IMR-90 (cell line): ENCODE data around the gene VPS13C. TPM values are rescaled to one million over a fixed set of nuclear protein-coding genes. Genes with fewer than 3 reads are reported as not detected.

Experiments
- ATAC-seq: fragments of 200-7000 bp; cut with Tn5 transposase; 2 replicates; pipeline ENCODE4 v1.9.1; 2020; ENCODE audit warnings: low read depth, mild to moderate bottlenecking, moderate library complexity
- BruUV-seq: library from RNA; stranded (reverse); fragments of 400-500 nt; replicated peaks from 2 replicates; lab custom pipeline; 2021; lab: Mats Ljungman, UMichigan
- CTCF ChIA-PET: fragments of 300-600 bp; formaldehyde crosslinking; extraction: SDS; loops from one replicate; lab custom pipeline; 2021; ENCODE audit warnings: antibody characterized with exemption; lab: Yijun Ruan, JAX
- POLR2A ChIA-PET: fragments of 300-600 bp; sonication (Branson Sonifier 250); formaldehyde crosslinking; loops from one replicate; lab custom pipeline; 2022; ENCODE audit warnings: antibody characterized with exemption; ENCODE audit not compliant: unreplicated experiment; lab: Charles Lee
- DNase-seq: peaks from one replicate; pipeline ENCODE4 v3.0.0; 2013
- H2AFZ ChIP-seq: replicated peaks from 2 replicates; pipeline ENCODE3; 2013; ENCODE audit warnings: low read length, mild to moderate bottlenecking; ENCODE audit not compliant: poor library complexity
- H2AK5ac ChIP-seq: 2 replicates; pipeline ENCODE4 v1.6.1; 2013; ENCODE audit warnings: low read depth, low read length, inconsistent platforms
- H2AK9ac ChIP-seq: replicated peaks from 2 replicates; pipeline ENCODE3; 2013; ENCODE audit warnings: mild to moderate bottlenecking, low read depth, low read length, moderate library complexity; ENCODE audit not compliant: poor library complexity
- H2BK120ac ChIP-seq: 2 replicates; pipeline ENCODE4 v1.6.1; 2013; ENCODE audit warnings: low read depth, low read length, inconsistent platforms
- H2BK15ac ChIP-seq: 3 replicates; pipeline ENCODE4 v1.6.1; 2013; ENCODE audit warnings: low read depth, low read length, inconsistent platforms
- H2BK20ac ChIP-seq: 2 replicates; pipeline ENCODE4 v1.6.1; 2013; ENCODE audit warnings: low read depth, mild to moderate bottlenecking, inconsistent platforms, low read length, moderate library complexity
- H2BK5ac ChIP-seq: 2 replicates; pipeline ENCODE4 v1.6.1; 2013; ENCODE audit warnings: mild to moderate bottlenecking, low read depth, low read length, inconsistent platforms; ENCODE audit not compliant: poor library complexity, severe bottlenecking
- H3K14ac ChIP-seq: replicated peaks from 2 replicates; pipeline ENCODE4 v1.6.1; 2013; ENCODE audit warnings: low read depth, low read length, inconsistent platforms
- H3K18ac ChIP-seq: 2 replicates; pipeline ENCODE4 v1.6.1; 2013; ENCODE audit warnings: low read depth, low read length, control low read depth
- H3K23ac ChIP-seq: 2 replicates; pipeline ENCODE4 v1.6.1; 2013; ENCODE audit warnings: low read depth, low read length, inconsistent platforms
- H3K27ac ChIP-seq: 2 replicates; pipeline ENCODE4 v1.5.1; 2013; ENCODE audit warnings: mild to moderate bottlenecking, control low read depth, low read length; ENCODE audit not compliant: insufficient read depth
- H3K27me3 ChIP-seq: 2 replicates; pipeline ENCODE4 v1.6.1; 2013; ENCODE audit warnings: low read length; ENCODE audit not compliant: control insufficient read depth, insufficient read depth
- H3K36me3 ChIP-seq: 2 replicates; pipeline ENCODE4 v1.6.1; 2013; ENCODE audit warnings: low read length, mixed read lengths; ENCODE audit not compliant: control insufficient read depth, insufficient read depth
- H3K4ac ChIP-seq: 2 replicates; pipeline ENCODE4 v1.6.1; 2013; ENCODE audit warnings: low read depth, low read length, inconsistent platforms
- H3K4me1 ChIP-seq: 2 replicates; pipeline ENCODE4 v1.6.1; 2013; ENCODE audit warnings: low read length, mixed read lengths; ENCODE audit not compliant: control insufficient read depth, insufficient read depth
- H3K4me2 ChIP-seq: 2 replicates; pipeline ENCODE4 v1.6.1; 2013; ENCODE audit warnings: low read depth, mild to moderate bottlenecking, control low read depth, low read length, moderate library complexity
- H3K4me3 ChIP-seq: 2 replicates; pipeline ENCODE4 v1.5.1; 2013; ENCODE audit warnings: low read depth, mild to moderate bottlenecking, control low read depth, low read length, moderate library complexity; ENCODE audit not compliant: insufficient read depth
- H3K56ac ChIP-seq: 2 replicates; pipeline ENCODE4 v1.6.1; 2013; ENCODE audit warnings: low read length, inconsistent platforms; ENCODE audit not compliant: insufficient read depth; ENCODE audit errors: extremely low read depth
- H3K79me1 ChIP-seq, 2 experiments: 2 replicates each; pipeline ENCODE4 v1.6.1; 2013; ENCODE audit warnings: low read length in 2 of 2, inconsistent platforms in 1 of 2, low read depth in 1 of 2
- H3K9ac ChIP-seq: 2 replicates; pipeline ENCODE4 v1.6.1; 2013; ENCODE audit warnings: low read depth, low read length, control low read depth
- H3K9me1 ChIP-seq: 2 replicates; pipeline ENCODE4 v1.6.1; 2013; ENCODE audit warnings: low read length, inconsistent platforms; ENCODE audit not compliant: insufficient read depth
- H3K9me3 ChIP-seq: 2 replicates; pipeline ENCODE4 v1.6.1; 2013; ENCODE audit warnings: low read length; ENCODE audit not compliant: control insufficient read depth, insufficient read depth
- H4K20me1 ChIP-seq: 2 replicates; pipeline ENCODE4 v1.6.1; 2013; ENCODE audit warnings: low read length, inconsistent platforms; ENCODE audit not compliant: insufficient read depth
- H4K5ac ChIP-seq: 2 replicates; pipeline ENCODE4 v1.6.1; 2013; ENCODE audit warnings: mild to moderate bottlenecking, low read depth, low read length, control low read depth
- H4K8ac ChIP-seq, 2 experiments: 2 replicates each; pipeline ENCODE4 v1.6.1; 2013; ENCODE audit warnings: low read depth in 2 of 2, low read length in 2 of 2, control low read depth in 1 of 2, inconsistent platforms in 1 of 2
- H4K91ac ChIP-seq: 2 replicates; pipeline ENCODE4 v1.6.1; 2013; ENCODE audit warnings: low read depth, low read length, inconsistent platforms; ENCODE audit not compliant: insufficient read depth
- BHLHE40 ChIP-seq: fragments of 150-350 bp; IDR thresholded peaks from 2 replicates; pipeline ENCODE4 v1.6.1; 2016; ENCODE audit warnings: mild to moderate bottlenecking, low read depth, low read length
- CEBPB ChIP-seq: IDR thresholded peaks from 2 replicates; pipeline ENCODE4 v1.6.1; 2012; ENCODE audit warnings: low read depth, low read length, improper control_type of control experiment
- CHD1 ChIP-seq: IDR thresholded peaks from 2 replicates; pipeline ENCODE4 v1.6.1; 2012; ENCODE audit warnings: low read depth, low read length, improper control_type of control experiment
- FOS ChIP-seq: fragments of 150-350 bp; IDR thresholded peaks from 2 replicates; pipeline ENCODE4 v1.6.1; 2016; ENCODE audit warnings: low read depth, low read length
- MAFK ChIP-seq: IDR thresholded peaks from 2 replicates; pipeline ENCODE4 v1.6.1; 2012; ENCODE audit warnings: low read depth, low read length, improper control_type of control experiment
- MAZ ChIP-seq: IDR thresholded peaks from 2 replicates; pipeline ENCODE4 v1.6.1; 2012; ENCODE audit warnings: low read depth, mild to moderate bottlenecking, low read length, improper control_type of control experiment, moderate library complexity, borderline replicate concordance
- MXI1 ChIP-seq: IDR thresholded peaks from 2 replicates; pipeline ENCODE4 v1.6.1; 2012; ENCODE audit warnings: low read depth, mild to moderate bottlenecking, low read length, moderate library complexity, borderline replicate concordance
- NFE2L2 ChIP-seq: fragments of 150-350 bp; IDR thresholded peaks from 2 replicates; pipeline ENCODE4 v1.6.1; 2016; ENCODE audit warnings: low read depth, mild to moderate bottlenecking, low read length
- POLR2A ChIP-seq: IDR thresholded peaks from 2 replicates; pipeline ENCODE4 v1.6.1; 2012; ENCODE audit warnings: mild to moderate bottlenecking, low read depth, low read length
- RAD21 ChIP-seq: IDR thresholded peaks from 2 replicates; pipeline ENCODE4 v1.6.1; 2012; ENCODE audit warnings: low read length, improper control_type of control experiment
- RCOR1 ChIP-seq: IDR thresholded peaks from 2 replicates; pipeline ENCODE4 v1.6.1; 2012; ENCODE audit warnings: mild to moderate bottlenecking, low read length, improper control_type of control experiment; ENCODE audit not compliant: insufficient replicate concordance
- RFX5 ChIP-seq: IDR thresholded peaks from 2 replicates; pipeline ENCODE4 v1.8.0; 2012; ENCODE audit warnings: low read depth, mild to moderate bottlenecking, low read length, moderate library complexity
- SMC3 ChIP-seq: fragments of 150-350 bp; IDR thresholded peaks from 2 replicates; pipeline ENCODE4 v1.6.1; 2016; ENCODE audit warnings: low read depth, mild to moderate bottlenecking, antibody characterized with exemption, low read length, moderate library complexity
- WGBS, 2 experiments: methylation state at CpG; one replicate each; pipeline versions ENCODE4 v1.1.5 to v1.1.7; 2013; ENCODE audit warnings: missing lambda C conversion rate in 2 of 2; ENCODE audit not compliant: insufficient read length in 1 of 2; ENCODE audit errors: extremely low coverage in 2 of 2; 5-methylcytosine and 5-hydroxymethylcytosine counted together
- dilution Hi-C: fragments of 300-500 bp; cut with HindIII; formaldehyde crosslinking; loops from one replicate; pipeline ENCODE4 v1.14.3; 2018; ENCODE audit warnings: low sequenced_read_pairs; ENCODE audit not compliant: unreplicated experiment
- in situ Hi-C: fragments of 300-500 bp; cut with MboI; formaldehyde crosslinking; loops from 3 replicates; pipeline ENCODE4 v1.14.3; 2019; ENCODE audit warnings: low sequenced_read_pairs, inconsistent platforms, mixed read lengths
- intact Hi-C: fragments of 100-400 bp; cut with micrococcal nuclease; formaldehyde crosslinking; loops from 2 replicates; pipeline ENCODE4 v1.10.0; 2022
- polyA plus RNA-seq, 3 experiments: library from polyadenylated mRNA; depleted of rRNA; stranded (reverse); fragments of >200 nt; gene quantifications; 2 replicates each; pipeline ENCODE4 v1.2.3, GENCODE V29; 2012; ENCODE audit warnings: low replicate concordance in 1 of 3
- total RNA-seq: library from RNA; depleted of rRNA; stranded (reverse); fragments of >200 nt; gene quantifications from 2 replicates; pipeline ENCODE4 v1.2.3, GENCODE V29; 2012
- TF ChIP-seq, protein P1 (sequence below): conservative IDR thresholded peaks from 2 replicates; pipeline ENCODE4 v1.5.1; 2012; ENCODE audit warnings: mild to moderate bottlenecking, low read depth, low read length, improper control_type of control experiment
- TF ChIP-seq, protein P2 (sequence below): fragments of 150-350 bp; IDR thresholded peaks from 2 replicates; pipeline ENCODE4 v1.6.1; 2016; ENCODE audit warnings: low read depth, mild to moderate bottlenecking, low read length, moderate library complexity, borderline replicate concordance
- TF ChIP-seq, protein P3 (sequence below): fragments of 150-350 bp; IDR thresholded peaks from 2 replicates; pipeline ENCODE4 v1.6.1; 2017; ENCODE audit warnings: mild to moderate bottlenecking, antibody characterized with exemption, low read length, low read depth

Gene VPS13C
- total and polyA plus RNA-seq, 2 of the 4 experiments (the other 2 are of a cell fraction): 8.1 to 32.8 TPM

DNA sequence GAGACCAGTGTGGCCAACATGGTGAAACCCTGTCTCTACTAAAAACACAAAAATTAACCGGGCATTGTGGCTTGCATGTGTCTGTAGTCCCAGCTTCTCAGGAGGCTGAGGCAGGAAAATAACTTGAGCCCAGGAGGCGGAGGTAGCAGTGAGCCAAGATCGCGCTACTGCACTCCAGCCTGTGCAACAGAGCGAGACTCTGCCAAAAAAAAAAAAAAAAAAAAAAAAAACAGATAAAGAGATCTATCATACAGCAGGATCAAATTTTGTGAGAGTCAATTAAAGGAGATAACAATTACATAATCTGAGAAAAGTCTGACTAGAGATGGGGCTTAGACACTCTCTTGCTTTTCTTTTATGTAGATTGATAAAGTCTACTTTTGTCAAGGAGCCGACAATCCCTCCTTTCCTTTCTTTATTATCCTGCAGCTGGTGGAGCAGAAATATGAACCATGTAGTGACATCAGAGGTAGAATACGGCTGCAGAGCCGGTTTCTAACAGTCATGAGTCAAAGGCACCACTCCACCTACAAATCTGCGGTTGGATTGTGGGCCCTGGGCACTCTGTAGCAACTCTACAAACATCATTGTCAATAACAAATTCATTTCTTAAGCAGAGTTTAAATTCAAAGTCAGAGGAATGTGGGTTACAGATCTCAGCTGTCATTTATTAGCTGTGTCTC, 15.5 kb upstream of the VPS13C start:
- Histone ChIP-seq H3K27me3 (peaks cover 9% of the 10 kb centered on the region), H3K36me3 (no peaks in the 10 kb centered on the region), H2BK15ac (no peak overlapping the region), H4K91ac (no peak overlapping the region), H2BK120ac (no peak overlapping the region), H2AK9ac (no peak overlapping the region), H3K9ac (no peak overlapping the region), H3K18ac (no peak overlapping the region), H3K4me3 (no peak overlapping the region), H3K56ac (no peak overlapping the region), H3K4ac (no peak overlapping the region), H3K27ac (no peak overlapping the region), H3K14ac (no peak overlapping the region), H2AK5ac (no peak overlapping the region), H3K4me1 (no peaks in the 10 kb centered on the region), H4K5ac (no peak overlapping the region), H2BK20ac (no peak overlapping the region), H2BK5ac (no peak overlapping the region), H4K8ac (no peak overlapping the region), H3K4me2 (no peak overlapping the region), H3K9me3 (no peaks in the 10 kb centered on the region), H3K79me1 (no peaks in the 10 kb centered on the region), H3K23ac (no peak overlapping the region), H4K20me1 (no peaks in the 10 kb centered on the region), H2AFZ (no peak overlapping the region), H3K9me1 (no peaks in the 10 kb centered on the region)
- no TSS peak for BruUV-seq
- ATAC-seq: peak; percentile 35; the same call in 1 of the 2 replicates
- no peak for TF ChIP-seq RCOR1
- TF ChIP-seq, protein P1, sequence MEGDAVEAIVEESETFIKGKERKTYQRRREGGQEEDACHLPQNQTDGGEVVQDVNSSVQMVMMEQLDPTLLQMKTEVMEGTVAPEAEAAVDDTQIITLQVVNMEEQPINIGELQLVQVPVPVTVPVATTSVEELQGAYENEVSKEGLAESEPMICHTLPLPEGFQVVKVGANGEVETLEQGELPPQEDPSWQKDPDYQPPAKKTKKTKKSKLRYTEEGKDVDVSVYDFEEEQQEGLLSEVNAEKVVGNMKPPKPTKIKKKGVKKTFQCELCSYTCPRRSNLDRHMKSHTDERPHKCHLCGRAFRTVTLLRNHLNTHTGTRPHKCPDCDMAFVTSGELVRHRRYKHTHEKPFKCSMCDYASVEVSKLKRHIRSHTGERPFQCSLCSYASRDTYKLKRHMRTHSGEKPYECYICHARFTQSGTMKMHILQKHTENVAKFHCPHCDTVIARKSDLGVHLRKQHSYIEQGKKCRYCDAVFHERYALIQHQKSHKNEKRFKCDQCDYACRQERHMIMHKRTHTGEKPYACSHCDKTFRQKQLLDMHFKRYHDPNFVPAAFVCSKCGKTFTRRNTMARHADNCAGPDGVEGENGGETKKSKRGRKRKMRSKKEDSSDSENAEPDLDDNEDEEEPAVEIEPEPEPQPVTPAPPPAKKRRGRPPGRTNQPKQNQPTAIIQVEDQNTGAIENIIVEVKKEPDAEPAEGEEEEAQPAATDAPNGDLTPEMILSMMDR: no peak
- TF ChIP-seq FOS: no peak
- TF ChIP-seq RAD21: no peak
- no peak for TF ChIP-seq NFE2L2
- TF ChIP-seq SMC3: no peak
- TF ChIP-seq RFX5: no peak
- TF ChIP-seq CEBPB: no peak
- no peak for TF ChIP-seq CHD1
- no peak for TF ChIP-seq POLR2A
- no peak for TF ChIP-seq MAZ
- TF ChIP-seq, protein P2, sequence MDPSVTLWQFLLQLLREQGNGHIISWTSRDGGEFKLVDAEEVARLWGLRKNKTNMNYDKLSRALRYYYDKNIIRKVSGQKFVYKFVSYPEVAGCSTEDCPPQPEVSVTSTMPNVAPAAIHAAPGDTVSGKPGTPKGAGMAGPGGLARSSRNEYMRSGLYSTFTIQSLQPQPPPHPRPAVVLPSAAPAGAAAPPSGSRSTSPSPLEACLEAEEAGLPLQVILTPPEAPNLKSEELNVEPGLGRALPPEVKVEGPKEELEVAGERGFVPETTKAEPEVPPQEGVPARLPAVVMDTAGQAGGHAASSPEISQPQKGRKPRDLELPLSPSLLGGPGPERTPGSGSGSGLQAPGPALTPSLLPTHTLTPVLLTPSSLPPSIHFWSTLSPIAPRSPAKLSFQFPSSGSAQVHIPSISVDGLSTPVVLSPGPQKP: no peak
- TF ChIP-seq BHLHE40: no peak
- TF ChIP-seq, protein P3, sequence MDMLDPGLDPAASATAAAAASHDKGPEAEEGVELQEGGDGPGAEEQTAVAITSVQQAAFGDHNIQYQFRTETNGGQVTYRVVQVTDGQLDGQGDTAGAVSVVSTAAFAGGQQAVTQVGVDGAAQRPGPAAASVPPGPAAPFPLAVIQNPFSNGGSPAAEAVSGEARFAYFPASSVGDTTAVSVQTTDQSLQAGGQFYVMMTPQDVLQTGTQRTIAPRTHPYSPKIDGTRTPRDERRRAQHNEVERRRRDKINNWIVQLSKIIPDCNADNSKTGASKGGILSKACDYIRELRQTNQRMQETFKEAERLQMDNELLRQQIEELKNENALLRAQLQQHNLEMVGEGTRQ: no peak
- no peak for TF ChIP-seq MAFK
- TF ChIP-seq MXI1: no peak
- dilution Hi-C loops (no loop called here), in situ Hi-C loops (no loop called here), intact Hi-C loops (no loop called here)
- ChIA-PET POLR2A (no interaction called here), CTCF (interaction anchor here (0.6 to 1.1 kb wide), 4 partner anchors 16 to 225 kb away, joined by 3 to 4 read pairs (median 3); partner anchors contain the start of gene VPS13C)
- WGBS, 2 experiments: no CpG with 5 or more reads among the region's 9 CpGs
- peak; percentile 56 for DNase-seq
